Neural progenitor cell (in vitro differentiated cells): ENCODE measurements around the gene LAD1.

Experiments
- CTCF ChIP-seq: fragments of 200-600 bp; sonication (generic); IDR thresholded peaks from 2 replicates; pipeline ENCODE4 v1.5.1; 2017; ENCODE audit warnings: antibody characterized with exemption, mild to moderate bottlenecking
- EZH2 ChIP-seq: fragments of 200-600 bp; sonication (generic); IDR thresholded peaks from 2 replicates; pipeline ENCODE4 v1.6.1; 2017; ENCODE audit warnings: antibody characterized with exemption, mild to moderate bottlenecking, moderate library complexity

GRCh38 chr1:201381130-201381529 is 18.0 kb downstream of the LAD1 start:
- TF ChIP-seq CTCF (no peak), EZH2 (no peak)
